ENCODE measurements around the gene HAUS3. TPM values are rescaled to one million over a fixed set of nuclear protein-coding genes. Genes with fewer than 3 reads are reported as not detected.
"Not testable (repeated sequence)": the region's sequence is repeated elsewhere in the genome, so short reads cannot be mapped to it uniquely, and the experiment has no call there.

Gene HAUS3
- polyA plus RNA-seq, 1 donor = 16.0 TPM

GRCh38 chr4:2243681-2244380 lies 1.9 kb upstream of the HAUS3 start:
- Histone ChIP-seq H3K4me3 (ENCODE audit: low read length) (no peak overlapping the region), H3K4me1 (ENCODE audit: control insufficient read depth, insufficient read depth, low read length) (peaks cover 40% of the 10 kb centered on the region), H3K36me3 (ENCODE audit: control insufficient read depth, insufficient read depth, low read length) (peaks cover 15% of the 10 kb centered on the region), H3K27me3 (ENCODE audit: control insufficient read depth, insufficient read depth, low read length) (no peaks in the 10 kb centered on the region), H3K27ac (ENCODE audit: low read length) (no peak overlapping the region), H3K9me3 (ENCODE audit: control insufficient read depth, low read depth, low read length) (no peaks in the 10 kb centered on the region)
- WGBS (ENCODE audit: insufficient coverage, low lambda C conversion rate) = 57% methylated on average over 2 of the region's 5 CpGs
- DNase-seq = peak in 1 of 2 donors; percentile 25

DNA sequence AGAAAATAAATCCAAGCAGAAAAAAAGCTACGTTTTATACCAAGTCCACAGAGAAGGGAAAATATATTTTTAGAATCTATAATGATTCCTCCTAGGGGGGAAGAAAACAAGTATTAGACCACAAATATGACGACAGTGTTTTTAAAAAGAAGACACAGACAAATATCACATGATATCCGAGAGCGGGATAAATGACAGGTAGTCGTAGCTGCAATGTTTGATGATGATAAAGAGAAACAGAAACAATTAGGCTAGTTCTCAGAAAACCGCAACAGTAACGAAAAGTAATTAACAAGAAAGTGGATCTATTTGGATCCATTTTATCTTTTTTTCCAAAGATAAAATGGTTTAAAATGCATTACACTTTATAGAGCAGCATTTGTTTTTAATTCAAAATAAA lies 918 bp downstream of the HAUS3 start:
- WGBS (ENCODE audit: insufficient coverage, low lambda C conversion rate) = 1% methylated on average over 5 of the region's 7 CpGs
- H3K27me3 ChIP-seq (ENCODE audit: control insufficient read depth, insufficient read depth, low read length) = no peaks in the 10 kb centered on the region
- peak overlapping the region; percentile 93 for H3K4me3 ChIP-seq (ENCODE audit: low read length)
- peaks cover 6% of the 10 kb centered on the region for H3K36me3 ChIP-seq (ENCODE audit: control insufficient read depth, insufficient read depth, low read length)
- no peaks in the 10 kb centered on the region for H3K9me3 ChIP-seq (ENCODE audit: control insufficient read depth, low read depth, low read length)
- H3K27ac ChIP-seq (ENCODE audit: low read length) = peak overlapping the region; percentile 73
- no peak for DNase-seq
- H3K4me1 ChIP-seq (ENCODE audit: control insufficient read depth, insufficient read depth, low read length) = peaks cover 35% of the 10 kb centered on the region

DNA sequence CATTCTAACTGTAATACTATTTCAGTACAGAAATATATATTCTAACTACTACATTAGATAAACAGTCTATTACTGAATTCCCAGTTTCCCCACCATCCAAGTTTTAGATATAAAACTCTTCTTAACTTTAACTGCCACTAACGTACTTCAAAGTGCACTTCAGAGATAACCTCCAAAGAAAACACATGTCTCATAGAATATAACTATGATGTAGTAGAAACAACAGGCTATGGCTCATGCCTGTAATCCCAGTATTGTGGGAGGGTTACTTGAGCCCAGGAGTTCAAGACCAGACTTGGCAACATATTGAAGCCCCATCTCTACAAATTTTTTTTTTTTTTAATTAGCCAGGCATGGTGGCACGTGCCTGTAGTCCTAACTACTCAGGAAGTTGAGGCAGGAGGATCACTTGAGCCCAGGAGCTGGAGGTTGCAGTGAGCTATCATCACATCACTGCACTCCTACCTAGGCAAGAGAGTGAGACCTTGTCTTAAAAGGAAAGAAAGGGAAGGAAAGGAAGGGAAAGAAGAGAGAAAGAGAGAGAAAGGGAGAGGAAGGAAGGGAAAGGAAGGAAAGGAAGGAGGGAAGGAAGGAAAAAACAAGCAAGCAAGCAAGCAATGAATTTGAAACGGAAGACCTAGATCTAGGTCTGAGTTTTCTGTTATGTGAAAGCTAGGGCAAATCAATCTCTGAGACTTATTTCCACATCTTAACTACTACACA lies 4.8 kb downstream of the HAUS3 start:
- no peak for DNase-seq
- peaks cover 10% of the 10 kb centered on the region for H3K4me1 ChIP-seq (ENCODE audit: control insufficient read depth, insufficient read depth, low read length)
- H3K27me3 ChIP-seq (ENCODE audit: control insufficient read depth, insufficient read depth, low read length) = no peaks in the 10 kb centered on the region
- 50% methylated on average over 1 of the region's 3 CpGs for WGBS (ENCODE audit: insufficient coverage, low lambda C conversion rate)
- no peaks in the 10 kb centered on the region for H3K9me3 ChIP-seq (ENCODE audit: control insufficient read depth, low read depth, low read length)
- peaks cover 12% of the 10 kb centered on the region for H3K36me3 ChIP-seq (ENCODE audit: control insufficient read depth, insufficient read depth, low read length)
- no peak overlapping the region for H3K4me3 ChIP-seq (ENCODE audit: low read length)
- no peak overlapping the region for H3K27ac ChIP-seq (ENCODE audit: low read length)

- Histone ChIP-seq H3K9me3 (ENCODE audit: control insufficient read depth, low read depth, low read length) (no peaks in the 10 kb centered on the region), H3K36me3 (ENCODE audit: control insufficient read depth, insufficient read depth, low read length) (peaks cover 10% of the 10 kb centered on the region), H3K4me1 (ENCODE audit: control insufficient read depth, insufficient read depth, low read length) (no peaks in the 10 kb centered on the region), H3K27ac (ENCODE audit: low read length) (no peak overlapping the region), H3K27me3 (ENCODE audit: control insufficient read depth, insufficient read depth, low read length) (no peaks in the 10 kb centered on the region), H3K4me3 (ENCODE audit: low read length) (no peak overlapping the region)
- DNase-seq = no peak
- no CpG with 5 or more reads among the region's 6 CpGs for WGBS (ENCODE audit: insufficient coverage, low lambda C conversion rate)
These were observed 10.8 kb downstream of the HAUS3 start for GRCh38 chr4:2231082-2231481.

DNA sequence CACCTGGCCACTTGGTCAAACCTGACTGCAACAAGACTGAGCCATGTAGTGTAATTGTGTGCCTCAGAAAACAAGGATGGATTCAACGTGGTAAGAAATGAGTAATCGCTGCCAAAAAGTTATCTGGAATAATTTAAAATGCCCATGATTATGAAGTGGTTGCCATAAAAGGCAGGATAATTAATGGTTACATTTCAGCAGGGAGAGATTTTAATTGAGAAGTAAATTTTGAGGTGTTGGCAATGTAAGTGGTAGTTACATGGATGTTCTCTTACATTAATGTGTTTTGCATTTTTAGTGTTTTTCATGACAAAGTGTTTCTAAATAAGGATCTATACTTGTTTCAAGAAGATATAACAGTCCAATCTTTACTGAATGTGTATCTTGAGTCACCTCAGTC lies 15.7 kb downstream of the HAUS3 start:
- WGBS (ENCODE audit: insufficient coverage, low lambda C conversion rate) = 94% methylated on average over 2 of the region's 2 CpGs
- Histone ChIP-seq H3K4me1 (ENCODE audit: control insufficient read depth, insufficient read depth, low read length) (no peaks in the 10 kb centered on the region), H3K4me3 (ENCODE audit: low read length) (no peak overlapping the region), H3K27me3 (ENCODE audit: control insufficient read depth, insufficient read depth, low read length) (no peaks in the 10 kb centered on the region), H3K36me3 (ENCODE audit: control insufficient read depth, insufficient read depth, low read length) (peaks cover 10% of the 10 kb centered on the region), H3K27ac (ENCODE audit: low read length) (no peak overlapping the region), H3K9me3 (ENCODE audit: control insufficient read depth, low read depth, low read length) (no peaks in the 10 kb centered on the region)
- no peak for DNase-seq

- Histone ChIP-seq H3K36me3 (ENCODE audit: control insufficient read depth, insufficient read depth, low read length) (peaks cover 8% of the 10 kb centered on the region), H3K27me3 (ENCODE audit: control insufficient read depth, insufficient read depth, low read length) (no peaks in the 10 kb centered on the region), H3K4me1 (ENCODE audit: control insufficient read depth, insufficient read depth, low read length) (peaks cover 7% of the 10 kb centered on the region), H3K4me3 (ENCODE audit: low read length) (no peak overlapping the region), H3K9me3 (ENCODE audit: control insufficient read depth, low read depth, low read length) (no peaks in the 10 kb centered on the region), H3K27ac (ENCODE audit: low read length) (no peak overlapping the region)
- no CpG with 5 or more reads among the region's 2 CpGs for WGBS (ENCODE audit: insufficient coverage, low lambda C conversion rate)
- no peak for DNase-seq
These were observed 19.1 kb downstream of the HAUS3 start for GRCh38 chr4:2222838-2223237.

GRCh38 chr4:2221378-2221777 lies 20.5 kb downstream of the HAUS3 start:
- H3K36me3 ChIP-seq (ENCODE audit: control insufficient read depth, insufficient read depth, low read length); H3K27me3 ChIP-seq (ENCODE audit: control insufficient read depth, insufficient read depth, low read length): not testable (repeated sequence)
- WGBS (ENCODE audit: insufficient coverage, low lambda C conversion rate) = no CpG with 5 or more reads among the region's 4 CpGs

GRCh38 chr4:2220016-2220630 lies 21.8 kb downstream of the HAUS3 start:
- Histone ChIP-seq H3K4me1 (ENCODE audit: control insufficient read depth, insufficient read depth, low read length) (peaks cover 7% of the 10 kb centered on the region), H3K9me3 (ENCODE audit: control insufficient read depth, low read depth, low read length) (no peaks in the 10 kb centered on the region), H3K27ac (ENCODE audit: low read length) (no peak overlapping the region), H3K27me3 (ENCODE audit: control insufficient read depth, insufficient read depth, low read length) (no peaks in the 10 kb centered on the region), H3K36me3 (ENCODE audit: control insufficient read depth, insufficient read depth, low read length) (peaks cover 5% of the 10 kb centered on the region), H3K4me3 (ENCODE audit: low read length) (no peak overlapping the region)
- 71% methylated on average over 1 of the region's 10 CpGs for WGBS (ENCODE audit: insufficient coverage, low lambda C conversion rate)
- peak; percentile 65 to 69 for DNase-seq

More at GRCh38 chr4:2221378-2221777, 20.5 kb downstream of the HAUS3 start:
- H3K9me3 ChIP-seq (ENCODE audit: control insufficient read depth, low read depth, low read length); H3K4me1 ChIP-seq (ENCODE audit: control insufficient read depth, insufficient read depth, low read length); DNase-seq; H3K27ac ChIP-seq (ENCODE audit: low read length); H3K4me3 ChIP-seq (ENCODE audit: low read length): not testable (repeated sequence)

DNA sequence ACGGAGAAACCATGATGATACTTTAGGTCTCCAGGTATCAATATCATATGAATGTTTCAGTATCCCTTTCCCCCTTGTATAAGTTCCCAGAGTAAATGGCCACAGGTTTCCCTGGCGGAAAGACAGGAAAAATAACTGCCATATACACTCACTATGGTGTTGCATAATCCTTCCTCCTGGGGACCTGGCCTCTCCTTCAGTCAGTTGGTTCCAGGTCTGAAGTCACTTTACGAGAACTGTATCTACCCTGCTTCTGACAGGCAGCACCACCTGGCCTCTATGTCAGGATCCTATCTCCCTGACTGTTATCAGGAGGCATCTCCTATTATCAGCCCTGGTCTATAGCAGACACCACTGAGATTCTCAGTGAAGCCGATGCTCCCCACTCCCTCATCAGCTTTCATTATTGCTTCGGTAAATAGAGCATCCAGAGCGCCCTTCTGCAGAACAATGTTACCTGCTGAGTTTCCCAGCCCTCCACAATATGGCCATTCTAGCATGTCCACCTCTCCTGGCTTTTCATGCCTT lies 22.6 kb downstream of the HAUS3 start:
- H3K4me3 ChIP-seq (ENCODE audit: low read length) = no peak overlapping the region
- peak; percentile 16 to 60 for DNase-seq
- no peaks in the 10 kb centered on the region for H3K9me3 ChIP-seq (ENCODE audit: control insufficient read depth, low read depth, low read length)
- H3K4me1 ChIP-seq (ENCODE audit: control insufficient read depth, insufficient read depth, low read length) = peaks cover 7% of the 10 kb centered on the region
- peaks cover 5% of the 10 kb centered on the region for H3K36me3 ChIP-seq (ENCODE audit: control insufficient read depth, insufficient read depth, low read length)
- H3K27ac ChIP-seq (ENCODE audit: low read length) = no peak overlapping the region
- H3K27me3 ChIP-seq (ENCODE audit: control insufficient read depth, insufficient read depth, low read length) = no peaks in the 10 kb centered on the region
- no CpG with 5 or more reads among the region's 6 CpGs for WGBS (ENCODE audit: insufficient coverage, low lambda C conversion rate)

GRCh38 chr4:2218436-2218835 lies 23.5 kb downstream of the HAUS3 start:
- no peak overlapping the region for H3K27ac ChIP-seq (ENCODE audit: low read length)

More at GRCh38 chr4:2218436-2218835, 23.5 kb downstream of the HAUS3 start:
- Histone ChIP-seq H3K4me1 (ENCODE audit: control insufficient read depth, insufficient read depth, low read length) (peaks cover 7% of the 10 kb centered on the region), H3K36me3 (ENCODE audit: control insufficient read depth, insufficient read depth, low read length) (peaks cover 4% of the 10 kb centered on the region), H3K9me3 (ENCODE audit: control insufficient read depth, low read depth, low read length) (no peaks in the 10 kb centered on the region), H3K27me3 (ENCODE audit: control insufficient read depth, insufficient read depth, low read length) (no peaks in the 10 kb centered on the region), H3K4me3 (ENCODE audit: low read length) (no peak overlapping the region)
- WGBS (ENCODE audit: insufficient coverage, low lambda C conversion rate) = no CpG with 5 or more reads among the region's 1 CpG
- no peak for DNase-seq
